ENCODE data around the gene TEC. TPM values are rescaled to one million over a fixed set of nuclear protein-coding genes. Genes with fewer than 3 reads are reported as not detected.

The TEC gene
- polyA plus RNA-seq, 1 donor from 2014 or later, result not detected

DNA sequence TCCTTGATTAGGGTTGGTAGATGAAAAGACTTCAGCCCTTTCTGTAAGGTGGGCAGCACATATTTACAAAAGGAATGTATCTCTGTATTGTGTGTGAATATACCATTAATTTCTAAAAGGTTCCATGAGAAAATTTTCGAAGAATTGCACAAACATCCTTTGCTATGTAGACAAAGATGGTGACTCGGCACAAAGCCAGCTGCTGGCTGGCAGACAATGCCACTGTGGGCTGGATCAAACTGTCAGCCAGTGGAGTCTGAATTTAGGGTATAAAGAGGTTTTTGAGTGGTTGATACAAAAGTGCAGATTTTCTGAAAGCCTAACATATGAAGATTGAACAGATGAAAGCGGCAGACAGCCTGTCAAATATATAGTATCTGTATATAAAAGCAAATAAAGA, 129.9 kb downstream of the TEC start:
- Histone ChIP-seq H3K79me2 (replicated peaks; ENCODE audit: insufficient read depth, low read length) (no peaks in the 10 kb centered on the region), H3K9ac (ENCODE audit: low read length) (no peak overlapping the region), H4K20me1 (ENCODE audit: insufficient read depth) (no peaks in the 10 kb centered on the region), H3K9me3 (ENCODE audit: low read length) (no peaks in the 10 kb centered on the region), H3K27me3 (ENCODE audit: insufficient read depth, low read depth, low read length) (no peaks in the 10 kb centered on the region), H3K4me2 (ENCODE audit: low read length) (no peak overlapping the region), H3K36me3 (ENCODE audit: insufficient read depth, low read length) (no peaks in the 10 kb centered on the region), H3K9me2 (ENCODE audit: insufficient read depth, low read length) (no peaks in the 10 kb centered on the region), H3K4me3 (ENCODE audit: low read length) (no peak overlapping the region), H3K27ac (ENCODE audit: low read length) (no peak overlapping the region), H3F3A (ENCODE audit: insufficient read depth, low read length, poor library complexity, severe bottlenecking) (no peaks in the 10 kb centered on the region), H2AFZ (ENCODE audit: low read depth, low read length) (no peak overlapping the region)
- TF ChIP-seq TAF1 (IDR thresholded peaks at IDR 0.05; ENCODE audit: low read depth), result no peak

DNA sequence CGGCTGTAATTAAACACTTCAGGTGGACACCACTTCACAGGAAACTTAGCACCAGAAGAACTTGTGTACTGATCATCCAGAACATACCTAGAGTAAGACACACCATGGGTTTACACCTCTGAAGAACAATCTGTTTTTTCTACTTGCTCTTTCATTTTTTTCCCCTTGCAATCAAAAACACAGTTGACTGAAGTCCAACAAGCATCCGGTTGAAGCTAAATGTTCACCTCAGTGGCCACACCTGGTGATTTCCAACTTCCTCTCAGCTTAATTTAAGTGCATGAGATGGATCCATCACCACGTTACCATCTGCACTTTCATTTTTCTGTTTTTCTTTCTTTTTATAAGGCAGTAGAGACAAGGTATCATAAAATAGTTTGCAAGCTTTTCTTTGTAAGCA, 130.7 kb downstream of the TEC start:
- Histone ChIP-seq H3K27me3 (ENCODE audit: insufficient read depth, low read depth, low read length) (no peaks in the 10 kb centered on the region), H3K9me3 (ENCODE audit: low read length) (no peaks in the 10 kb centered on the region), H3K4me2 (ENCODE audit: low read length) (no peak overlapping the region), H3K79me2 (replicated peaks; ENCODE audit: insufficient read depth, low read length) (no peaks in the 10 kb centered on the region), H3F3A (ENCODE audit: insufficient read depth, low read length, poor library complexity, severe bottlenecking) (no peaks in the 10 kb centered on the region), H3K9me2 (ENCODE audit: insufficient read depth, low read length) (no peaks in the 10 kb centered on the region), H3K36me3 (ENCODE audit: insufficient read depth, low read length) (no peaks in the 10 kb centered on the region), H3K4me3 (ENCODE audit: low read length) (no peak overlapping the region), H3K27ac (ENCODE audit: low read length) (no peak overlapping the region), H3K9ac (ENCODE audit: low read length) (no peak overlapping the region), H4K20me1 (ENCODE audit: insufficient read depth) (no peaks in the 10 kb centered on the region), H2AFZ (ENCODE audit: low read depth, low read length) (no peak overlapping the region)
- no peak for TF ChIP-seq EP300 (conservative IDR thresholded peaks at IDR 0.05; ENCODE audit: poor library complexity, severe bottlenecking)
- no peak for TF ChIP-seq POLR2AphosphoS5 (IDR thresholded peaks at IDR 0.05)

DNA sequence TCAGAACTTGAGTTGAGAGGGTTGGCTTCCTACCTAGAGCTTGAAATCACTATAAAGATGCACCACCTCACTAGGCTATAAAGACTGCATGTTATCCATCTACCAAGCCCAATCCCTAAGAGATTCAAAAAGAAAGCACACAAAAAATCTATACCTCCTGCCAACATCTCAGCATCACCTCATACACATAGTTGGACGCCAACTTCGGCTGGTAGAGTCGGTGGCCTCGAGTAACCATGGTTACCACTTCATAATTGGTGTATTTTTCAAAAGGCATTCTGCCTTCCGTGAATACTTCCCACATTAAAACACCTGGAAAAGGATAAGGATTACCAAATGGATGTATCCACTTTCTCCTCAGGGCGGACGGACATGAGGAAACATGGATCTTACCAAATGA, 131.1 kb downstream of the TEC start:
- Histone ChIP-seq H4K20me1 (ENCODE audit: insufficient read depth) (no peaks in the 10 kb centered on the region), H3K9me3 (ENCODE audit: low read length) (no peaks in the 10 kb centered on the region), H3K27me3 (ENCODE audit: insufficient read depth, low read depth, low read length) (no peaks in the 10 kb centered on the region), H3F3A (ENCODE audit: insufficient read depth, low read length, poor library complexity, severe bottlenecking) (no peaks in the 10 kb centered on the region), H2AFZ (ENCODE audit: low read depth, low read length) (no peak overlapping the region), H3K9me2 (ENCODE audit: insufficient read depth, low read length) (no peaks in the 10 kb centered on the region), H3K36me3 (ENCODE audit: insufficient read depth, low read length) (no peaks in the 10 kb centered on the region), H3K9ac (ENCODE audit: low read length) (no peak overlapping the region), H3K27ac (ENCODE audit: low read length) (no peak overlapping the region), H3K4me3 (ENCODE audit: low read length) (no peak overlapping the region), H3K4me2 (ENCODE audit: low read length) (no peak overlapping the region), H3K79me2 (replicated peaks; ENCODE audit: insufficient read depth, low read length) (no peaks in the 10 kb centered on the region)
- TF ChIP-seq SMC3 (conservative IDR thresholded peaks at IDR 0.05; ENCODE audit: poor library complexity), result no peak
- no peak for TF ChIP-seq EZH2 (IDR thresholded peaks at IDR 0.05; ENCODE audit: borderline replicate concordance, insufficient read depth, low read length, poor library complexity, severe bottlenecking)
- TF ChIP-seq EP300 (conservative IDR thresholded peaks at IDR 0.05; ENCODE audit: poor library complexity, severe bottlenecking), result no peak
- TF ChIP-seq MXI1 (conservative IDR thresholded peaks at IDR 0.05; ENCODE audit: poor library complexity, severe bottlenecking), result no peak
- TF ChIP-seq POLR2AphosphoS5 (IDR thresholded peaks at IDR 0.05), result no peak
- TF ChIP-seq TAF1 (IDR thresholded peaks at IDR 0.05; ENCODE audit: low read depth), result no peak
- no peak for TF ChIP-seq RAD21 (conservative IDR thresholded peaks at IDR 0.05)
- TF ChIP-seq, protein P1, sequence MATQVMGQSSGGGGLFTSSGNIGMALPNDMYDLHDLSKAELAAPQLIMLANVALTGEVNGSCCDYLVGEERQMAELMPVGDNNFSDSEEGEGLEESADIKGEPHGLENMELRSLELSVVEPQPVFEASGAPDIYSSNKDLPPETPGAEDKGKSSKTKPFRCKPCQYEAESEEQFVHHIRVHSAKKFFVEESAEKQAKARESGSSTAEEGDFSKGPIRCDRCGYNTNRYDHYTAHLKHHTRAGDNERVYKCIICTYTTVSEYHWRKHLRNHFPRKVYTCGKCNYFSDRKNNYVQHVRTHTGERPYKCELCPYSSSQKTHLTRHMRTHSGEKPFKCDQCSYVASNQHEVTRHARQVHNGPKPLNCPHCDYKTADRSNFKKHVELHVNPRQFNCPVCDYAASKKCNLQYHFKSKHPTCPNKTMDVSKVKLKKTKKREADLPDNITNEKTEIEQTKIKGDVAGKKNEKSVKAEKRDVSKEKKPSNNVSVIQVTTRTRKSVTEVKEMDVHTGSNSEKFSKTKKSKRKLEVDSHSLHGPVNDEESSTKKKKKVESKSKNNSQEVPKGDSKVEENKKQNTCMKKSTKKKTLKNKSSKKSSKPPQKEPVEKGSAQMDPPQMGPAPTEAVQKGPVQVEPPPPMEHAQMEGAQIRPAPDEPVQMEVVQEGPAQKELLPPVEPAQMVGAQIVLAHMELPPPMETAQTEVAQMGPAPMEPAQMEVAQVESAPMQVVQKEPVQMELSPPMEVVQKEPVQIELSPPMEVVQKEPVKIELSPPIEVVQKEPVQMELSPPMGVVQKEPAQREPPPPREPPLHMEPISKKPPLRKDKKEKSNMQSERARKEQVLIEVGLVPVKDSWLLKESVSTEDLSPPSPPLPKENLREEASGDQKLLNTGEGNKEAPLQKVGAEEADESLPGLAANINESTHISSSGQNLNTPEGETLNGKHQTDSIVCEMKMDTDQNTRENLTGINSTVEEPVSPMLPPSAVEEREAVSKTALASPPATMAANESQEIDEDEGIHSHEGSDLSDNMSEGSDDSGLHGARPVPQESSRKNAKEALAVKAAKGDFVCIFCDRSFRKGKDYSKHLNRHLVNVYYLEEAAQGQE (IDR thresholded peaks at IDR 0.05; ENCODE audit: borderline replicate concordance), result no peak
- TF ChIP-seq, protein P2, sequence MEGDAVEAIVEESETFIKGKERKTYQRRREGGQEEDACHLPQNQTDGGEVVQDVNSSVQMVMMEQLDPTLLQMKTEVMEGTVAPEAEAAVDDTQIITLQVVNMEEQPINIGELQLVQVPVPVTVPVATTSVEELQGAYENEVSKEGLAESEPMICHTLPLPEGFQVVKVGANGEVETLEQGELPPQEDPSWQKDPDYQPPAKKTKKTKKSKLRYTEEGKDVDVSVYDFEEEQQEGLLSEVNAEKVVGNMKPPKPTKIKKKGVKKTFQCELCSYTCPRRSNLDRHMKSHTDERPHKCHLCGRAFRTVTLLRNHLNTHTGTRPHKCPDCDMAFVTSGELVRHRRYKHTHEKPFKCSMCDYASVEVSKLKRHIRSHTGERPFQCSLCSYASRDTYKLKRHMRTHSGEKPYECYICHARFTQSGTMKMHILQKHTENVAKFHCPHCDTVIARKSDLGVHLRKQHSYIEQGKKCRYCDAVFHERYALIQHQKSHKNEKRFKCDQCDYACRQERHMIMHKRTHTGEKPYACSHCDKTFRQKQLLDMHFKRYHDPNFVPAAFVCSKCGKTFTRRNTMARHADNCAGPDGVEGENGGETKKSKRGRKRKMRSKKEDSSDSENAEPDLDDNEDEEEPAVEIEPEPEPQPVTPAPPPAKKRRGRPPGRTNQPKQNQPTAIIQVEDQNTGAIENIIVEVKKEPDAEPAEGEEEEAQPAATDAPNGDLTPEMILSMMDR (IDR thresholded peaks at IDR 0.05; ENCODE audit: poor library complexity, severe bottlenecking), result no peak
